DMS153 treated with DMSO at 0.1 percent for 48 hours (cell line): ENCODE measurements around the gene GLYR1.

ENCODE experiments used
- DNase-seq: peaks from one replicate; lab custom pipeline; 2025; ENCODE audit not compliant: unreplicated experiment; lab: John Stamatoyannopoulos, UW

The GLYR1 gene

GRCh38 chr16:4766875-4767628, 80.0 kb downstream of the GLYR1 start, which contains the start of gene ZNF500:
ZNF500 (minus strand) TSS chr16:4767162; CDS start chr16:4765978, 1,184 bp downstream.
- DNase-seq, result peak; percentile 81

GRCh38 chr16:4765511-4766474, 81.3 kb downstream of the GLYR1 start:
- DNase-seq, result no peak

- DNase-seq, result no peak
These were observed 83.3 kb downstream of the GLYR1 start for GRCh38 chr16:4763791-4764190.

- DNase-seq, result no peak
These were observed 84.9 kb downstream of the GLYR1 start for GRCh38 chr16:4762205-4762604.

DNA sequence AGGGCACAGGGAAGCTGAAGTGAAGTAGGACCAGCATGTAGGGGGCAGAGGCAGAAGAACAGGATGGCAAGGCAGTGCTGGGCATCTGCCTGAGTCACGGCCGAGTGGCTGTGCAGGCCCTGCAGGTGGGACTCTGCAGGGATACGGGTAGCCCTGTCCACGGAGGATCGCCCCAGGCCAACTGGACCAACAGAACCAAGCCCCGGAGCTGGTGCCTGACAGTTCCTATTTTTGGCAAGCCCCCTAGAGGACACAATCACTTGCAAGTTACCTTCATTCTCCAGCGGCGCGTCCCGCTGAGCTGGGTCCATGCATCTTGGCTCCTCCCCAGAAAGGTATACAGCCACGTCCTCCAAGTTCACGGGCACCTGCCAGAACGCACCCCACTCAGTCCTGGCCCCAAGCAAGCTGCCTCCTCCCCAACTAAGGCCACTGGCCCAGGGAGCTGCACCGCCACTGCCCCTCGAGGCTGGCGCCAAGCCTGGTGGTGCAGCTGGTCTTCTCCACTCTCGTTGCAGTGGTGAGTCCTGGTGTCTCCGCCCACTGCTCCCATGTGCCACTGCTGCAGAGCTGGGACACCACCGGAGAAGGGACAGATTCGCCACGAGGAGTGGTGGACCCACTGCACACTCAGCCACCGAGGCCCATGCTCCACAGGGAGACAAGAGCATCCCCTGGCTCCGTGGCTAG, 86.7 kb downstream of the GLYR1 start:
- no peak for DNase-seq

- no peak for DNase-seq
These were observed 91.4 kb downstream of the GLYR1 start for GRCh38 chr16:4755687-4756086.

DNA sequence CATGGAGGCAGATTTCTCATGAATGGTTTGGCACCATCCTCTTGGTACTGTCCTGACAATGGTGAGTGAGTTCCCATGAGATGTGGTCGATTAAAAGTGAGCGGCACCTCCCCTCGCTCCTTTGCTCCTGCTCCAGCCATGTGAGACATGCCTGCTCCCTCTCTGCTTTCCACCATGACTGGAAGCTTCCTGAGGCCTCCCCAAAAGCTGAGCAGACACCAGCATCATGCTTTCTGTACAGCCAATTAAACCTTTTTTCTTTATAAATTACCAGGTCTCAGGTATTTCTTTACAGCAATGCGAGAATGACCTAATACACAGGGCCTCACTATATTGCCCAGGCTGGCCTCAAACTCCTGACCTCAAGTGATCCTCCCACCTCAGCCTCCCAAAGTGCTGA, 92.2 kb downstream of the GLYR1 start:
- no peak for DNase-seq

DNA sequence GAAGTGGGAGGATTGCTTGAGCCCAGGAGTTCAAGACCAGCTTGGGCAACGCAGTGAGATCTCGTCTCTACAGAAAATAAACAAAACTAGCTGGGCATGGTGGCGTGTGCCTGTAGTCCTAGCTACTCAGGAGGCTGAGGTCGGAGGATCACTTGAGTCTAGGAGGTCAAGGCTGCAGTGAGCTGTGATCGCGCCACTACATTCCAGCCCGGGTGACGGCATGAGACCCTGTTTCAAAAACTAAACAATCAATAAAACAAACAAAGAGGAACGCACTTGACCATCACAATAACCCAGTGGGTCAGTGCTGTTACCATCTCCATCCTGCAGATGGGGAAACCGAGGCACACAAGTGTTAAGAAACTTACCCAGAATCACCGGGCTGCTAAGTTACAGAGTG, 93.9 kb downstream of the GLYR1 start:
- DNase-seq, result no peak
